HG03460 (cell line): Measurements from ENCODE around the gene IQCC.

Source experiments
- ATAC-seq: cut with Tn5 transposase; IDR thresholded peaks from one replicate; pipeline ENCODE4 v1.9.1; 2021; ENCODE audit not compliant: unreplicated experiment

Gene IQCC

GRCh38 chr1:32255072-32256071 is 49.9 kb downstream of the IQCC start:
- ATAC-seq, result no peak

GRCh38 chr1:32256473-32257226 is 51.2 kb downstream of the IQCC start:
- ATAC-seq, result no peak

GRCh38 chr1:32257227-32257508 is 51.7 kb downstream of the IQCC start:
- ATAC-seq, result no peak
